ENCODE results near the gene ACAA1. TPM values are rescaled to one million over a fixed set of nuclear protein-coding genes. Genes with fewer than 3 reads are reported as not detected.

Gene ACAA1, protein sequence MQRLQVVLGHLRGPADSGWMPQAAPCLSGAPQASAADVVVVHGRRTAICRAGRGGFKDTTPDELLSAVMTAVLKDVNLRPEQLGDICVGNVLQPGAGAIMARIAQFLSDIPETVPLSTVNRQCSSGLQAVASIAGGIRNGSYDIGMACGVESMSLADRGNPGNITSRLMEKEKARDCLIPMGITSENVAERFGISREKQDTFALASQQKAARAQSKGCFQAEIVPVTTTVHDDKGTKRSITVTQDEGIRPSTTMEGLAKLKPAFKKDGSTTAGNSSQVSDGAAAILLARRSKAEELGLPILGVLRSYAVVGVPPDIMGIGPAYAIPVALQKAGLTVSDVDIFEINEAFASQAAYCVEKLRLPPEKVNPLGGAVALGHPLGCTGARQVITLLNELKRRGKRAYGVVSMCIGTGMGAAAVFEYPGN
- 10 to 100 TPM; 22.3 to 54.1 (median 37.6) TPM for total RNA-seq

DNA sequence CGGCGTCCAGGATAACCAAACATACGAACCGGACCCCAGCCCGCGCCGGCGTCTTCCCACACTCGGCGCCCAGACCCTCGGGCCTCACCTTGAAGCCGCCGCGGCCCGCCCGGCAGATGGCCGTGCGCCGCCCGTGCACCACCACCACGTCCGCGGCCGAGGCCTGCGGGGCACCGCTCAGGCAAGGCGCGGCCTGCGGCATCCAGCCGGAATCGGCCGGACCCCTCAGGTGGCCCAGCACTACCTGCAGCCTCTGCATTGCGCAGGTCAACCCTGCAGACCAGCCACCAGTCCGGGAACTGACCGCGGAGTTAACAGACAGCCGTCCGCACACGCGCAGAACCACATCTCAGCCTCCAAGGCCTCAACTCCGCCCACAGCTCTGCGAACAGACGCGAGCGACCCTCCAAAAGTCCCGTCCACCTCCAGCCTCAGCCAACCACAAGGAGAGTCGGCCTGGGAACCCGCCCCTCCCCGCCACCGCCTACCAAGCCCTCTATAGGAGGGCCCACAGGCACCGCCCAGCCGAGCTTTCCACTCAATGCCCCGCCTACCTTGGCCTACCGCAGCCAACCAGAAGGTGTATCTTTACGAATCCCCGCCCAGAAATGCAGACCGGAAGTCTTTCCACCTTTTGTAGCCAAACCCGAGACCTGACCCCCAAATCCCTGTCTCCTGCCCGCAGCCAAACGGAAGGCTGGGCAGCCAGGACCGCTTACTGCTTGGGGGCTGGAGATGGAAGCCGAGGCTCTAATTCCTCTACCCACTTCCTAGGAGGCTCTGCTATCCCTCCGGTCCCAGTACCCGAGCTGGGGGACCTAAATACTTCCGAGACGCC is at the start of gene ACAA1:
Gene ACAA1, minus strand, starts transcription at position 351 of the 838 bp plus-strand sequence. Its CDS starts 92 bp downstream, at position 259.
- intact Hi-C loops (cut with DNase I; ENCODE audit: low total_unique reads), result no loop called here
- peak; percentile 80 to 83 for TF ChIP-seq POLR2A (IDR thresholded peaks at IDR 0.05)
- TF ChIP-seq, protein P1, sequence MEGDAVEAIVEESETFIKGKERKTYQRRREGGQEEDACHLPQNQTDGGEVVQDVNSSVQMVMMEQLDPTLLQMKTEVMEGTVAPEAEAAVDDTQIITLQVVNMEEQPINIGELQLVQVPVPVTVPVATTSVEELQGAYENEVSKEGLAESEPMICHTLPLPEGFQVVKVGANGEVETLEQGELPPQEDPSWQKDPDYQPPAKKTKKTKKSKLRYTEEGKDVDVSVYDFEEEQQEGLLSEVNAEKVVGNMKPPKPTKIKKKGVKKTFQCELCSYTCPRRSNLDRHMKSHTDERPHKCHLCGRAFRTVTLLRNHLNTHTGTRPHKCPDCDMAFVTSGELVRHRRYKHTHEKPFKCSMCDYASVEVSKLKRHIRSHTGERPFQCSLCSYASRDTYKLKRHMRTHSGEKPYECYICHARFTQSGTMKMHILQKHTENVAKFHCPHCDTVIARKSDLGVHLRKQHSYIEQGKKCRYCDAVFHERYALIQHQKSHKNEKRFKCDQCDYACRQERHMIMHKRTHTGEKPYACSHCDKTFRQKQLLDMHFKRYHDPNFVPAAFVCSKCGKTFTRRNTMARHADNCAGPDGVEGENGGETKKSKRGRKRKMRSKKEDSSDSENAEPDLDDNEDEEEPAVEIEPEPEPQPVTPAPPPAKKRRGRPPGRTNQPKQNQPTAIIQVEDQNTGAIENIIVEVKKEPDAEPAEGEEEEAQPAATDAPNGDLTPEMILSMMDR (IDR thresholded peaks at IDR 0.05), result peak in 1 of 4 experiments; percentile 2
- peak within 1 kb of the TSS; percentile 89 to 92 for H3K27ac ChIP-seq
- DNase-seq, result peak; percentile 99 to 100
- no peaks in the 10 kb centered on the region for H3K4me1 ChIP-seq
- H3K4me3 ChIP-seq, result peak within 1 kb of the TSS; percentile 46 to 78
- no peaks in the 10 kb centered on the region for H3K36me3 ChIP-seq
- H3K27me3 ChIP-seq, result no peaks in the 10 kb centered on the region
- no peaks in the 10 kb centered on the region for H3K9me3 ChIP-seq

DNA sequence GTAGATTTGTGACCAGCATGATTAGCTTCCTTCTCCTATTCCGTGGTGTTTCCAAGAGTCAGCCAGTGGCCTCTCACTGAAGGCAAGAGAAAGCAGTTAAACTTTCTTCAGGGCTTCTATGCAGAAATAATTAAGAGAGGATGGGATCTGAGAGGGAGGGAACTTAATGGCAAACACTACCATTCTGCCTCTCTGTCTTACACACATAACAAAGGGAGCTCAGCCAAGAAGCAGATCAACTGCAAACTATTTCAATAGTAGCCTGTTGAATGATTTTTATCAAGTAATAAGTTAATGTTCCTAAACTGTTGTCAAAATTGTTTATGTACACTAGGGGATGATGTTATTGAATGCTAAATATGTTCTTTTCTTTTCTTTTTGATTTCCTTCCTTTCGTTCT is 40.3 kb upstream of the ACAA1 start:
- intact Hi-C loops (cut with DNase I; ENCODE audit: low total_unique reads), result no loop called here

DNA sequence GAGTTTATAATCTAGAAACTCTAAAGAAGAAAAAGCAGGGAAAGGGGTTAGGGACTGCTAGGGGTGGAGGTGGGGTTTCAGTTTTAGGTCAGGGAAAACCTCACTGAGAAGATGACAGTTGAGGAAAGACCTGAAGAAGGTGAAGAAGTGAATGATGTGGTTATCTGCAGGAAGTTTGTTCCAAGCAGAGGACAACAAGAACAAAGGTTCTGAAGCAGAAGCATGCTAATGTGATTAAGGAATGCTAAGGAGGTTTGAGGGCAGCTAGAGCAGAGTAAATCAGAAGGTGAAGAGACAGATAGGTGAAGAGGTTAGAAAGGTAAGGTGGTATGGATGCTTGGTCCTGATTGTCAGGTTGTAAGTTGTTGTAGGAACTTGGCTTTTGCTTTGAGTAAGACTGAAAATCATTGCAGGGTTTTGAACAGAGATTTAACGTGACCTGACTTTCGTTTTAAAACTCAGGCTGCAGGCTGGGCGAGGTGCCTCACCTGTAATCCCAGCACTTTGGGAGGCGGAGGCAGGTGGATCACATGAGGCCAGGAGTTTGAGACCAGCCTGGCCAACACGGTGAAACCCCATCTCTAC is 37.0 kb upstream of the ACAA1 start:
- H3K9me3 ChIP-seq, result no peaks in the 10 kb centered on the region
- intact Hi-C loops (cut with DNase I; ENCODE audit: low total_unique reads), result no loop called here
- no peak for DNase-seq
- peaks cover 0 to 8% of the 10 kb centered on the region in 2 donors for H3K4me1 ChIP-seq
- H3K4me3 ChIP-seq, result no peak overlapping the region
- H3K27me3 ChIP-seq, result no peaks in the 10 kb centered on the region
- no peaks in the 10 kb centered on the region for H3K36me3 ChIP-seq
- H3K27ac ChIP-seq, result no peak overlapping the region
- no peak for TF ChIP-seq POLR2A (IDR thresholded peaks at IDR 0.05)
- TF ChIP-seq, protein P1 (IDR thresholded peaks at IDR 0.05), result no peak

More for the DNA sequence above, 40.3 kb upstream of the ACAA1 start:
- Histone ChIP-seq H3K9me3 (no peaks in the 10 kb centered on the region), H3K27ac (no peak overlapping the region), H3K36me3 (no peaks in the 10 kb centered on the region), H3K4me1 (peaks cover 0 to 8% of the 10 kb centered on the region in 2 donors), H3K4me3 (no peak overlapping the region), H3K27me3 (no peaks in the 10 kb centered on the region)
- DNase-seq, result no peak
- TF ChIP-seq POLR2A (IDR thresholded peaks at IDR 0.05), result no peak

GRCh38 chr3:38171622-38172021 is 34.7 kb upstream of the ACAA1 start:
- Histone ChIP-seq H3K36me3 (no peaks in the 10 kb centered on the region), H3K27me3 (no peaks in the 10 kb centered on the region), H3K4me1 (peaks cover 0 to 8% of the 10 kb centered on the region in 2 donors), H3K27ac (no peak overlapping the region), H3K9me3 (no peaks in the 10 kb centered on the region), H3K4me3 (no peak overlapping the region)
- TF ChIP-seq, protein P1 (IDR thresholded peaks at IDR 0.05), result no peak
- TF ChIP-seq POLR2A (IDR thresholded peaks at IDR 0.05), result no peak
- intact Hi-C loops (cut with DNase I; ENCODE audit: low total_unique reads), result no loop called here
- no peak for DNase-seq

DNA sequence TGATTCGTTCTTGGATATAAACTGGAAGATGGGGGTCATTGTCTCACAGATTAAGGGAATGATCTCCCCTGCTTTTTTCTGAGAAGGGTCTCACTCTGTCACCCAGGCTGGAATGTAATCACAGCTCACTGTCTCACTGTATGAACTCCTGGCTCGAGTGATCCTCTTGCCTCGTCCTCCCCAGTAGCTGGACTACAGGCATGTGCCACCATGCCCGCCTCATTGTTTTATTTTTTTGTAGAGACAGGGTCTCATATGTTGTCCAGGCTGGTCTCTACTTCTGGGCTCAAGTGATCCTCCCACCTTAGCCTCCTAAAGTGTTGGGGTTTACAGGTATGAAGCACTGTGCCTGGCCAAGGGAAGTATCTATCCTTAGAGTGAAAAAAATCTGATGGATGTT is 33.8 kb upstream of the ACAA1 start:
- TF ChIP-seq, protein P1 (IDR thresholded peaks at IDR 0.05), result no peak
- no peak for TF ChIP-seq POLR2A (IDR thresholded peaks at IDR 0.05)
- intact Hi-C loops (cut with DNase I; ENCODE audit: low total_unique reads), result no loop called here
- H3K4me1 ChIP-seq, result peaks cover 4 to 8% of the 10 kb centered on the region in 2 donors
- no peaks in the 10 kb centered on the region for H3K9me3 ChIP-seq
- H3K27ac ChIP-seq, result no peak overlapping the region
- H3K36me3 ChIP-seq, result no peaks in the 10 kb centered on the region
- H3K27me3 ChIP-seq, result no peaks in the 10 kb centered on the region
- H3K4me3 ChIP-seq, result no peak overlapping the region
- no peak for DNase-seq

Data from uterus (tissue), 4 donors.